Measurements from ENCODE around the gene NINJ2.
"Not testable (repeated sequence)": the region's sequence is repeated elsewhere in the genome, so short reads cannot be mapped to it uniquely, and the experiment has no call there.

Gene NINJ2, protein sequence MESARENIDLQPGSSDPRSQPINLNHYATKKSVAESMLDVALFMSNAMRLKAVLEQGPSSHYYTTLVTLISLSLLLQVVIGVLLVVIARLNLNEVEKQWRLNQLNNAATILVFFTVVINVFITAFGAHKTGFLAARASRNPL

DNA sequence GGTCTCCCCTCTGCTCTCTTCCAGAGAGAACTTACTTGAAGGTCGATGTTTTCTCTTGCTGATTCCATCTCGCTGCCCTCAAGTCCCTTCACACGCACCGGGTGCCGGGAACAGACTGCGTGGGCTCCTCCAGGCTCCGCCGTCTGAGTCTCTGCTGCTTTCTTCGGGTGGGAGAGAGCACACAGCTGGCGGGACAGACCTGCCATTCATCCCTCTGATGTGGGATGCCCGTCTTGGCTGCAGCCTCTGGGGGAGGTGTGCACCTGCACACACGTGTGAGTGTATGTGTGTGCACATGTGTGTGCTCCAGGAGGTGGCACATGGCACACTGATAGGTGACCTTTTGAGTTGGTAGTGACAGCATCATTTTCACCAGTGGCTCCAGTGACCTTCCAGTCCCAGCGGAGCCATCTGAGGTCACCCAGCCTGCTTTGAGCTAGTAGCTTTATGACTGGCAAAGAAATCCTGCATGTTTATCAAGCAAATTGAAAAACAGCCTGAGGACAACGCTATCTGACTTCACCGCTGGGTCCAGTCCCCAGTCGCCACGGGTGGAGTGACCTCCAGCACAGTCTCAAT is at the start of gene NINJ2:
TSS of gene NINJ2 (minus strand) at position 153 of the 579 bp plus-strand sequence. CDS start at position 68, 85 bp downstream.
- no peaks in the 10 kb centered on the region for H3K27me3 Mint-ChIP-seq
- H3K27ac Mint-ChIP-seq: peak within 1 kb of the TSS; percentile 56
- peak; percentile 46 for DNase-seq
- H3K4me3 Mint-ChIP-seq: peak within 1 kb of the TSS; percentile 68
- no peaks in the 10 kb centered on the region for H3K36me3 Mint-ChIP-seq (ENCODE audit: low read depth)
- H3K9me3 Mint-ChIP-seq: peaks cover 2% of the 10 kb centered on the region
- peaks cover 63% of the 10 kb centered on the region for H3K4me1 Mint-ChIP-seq (ENCODE audit: low read depth)

DNA sequence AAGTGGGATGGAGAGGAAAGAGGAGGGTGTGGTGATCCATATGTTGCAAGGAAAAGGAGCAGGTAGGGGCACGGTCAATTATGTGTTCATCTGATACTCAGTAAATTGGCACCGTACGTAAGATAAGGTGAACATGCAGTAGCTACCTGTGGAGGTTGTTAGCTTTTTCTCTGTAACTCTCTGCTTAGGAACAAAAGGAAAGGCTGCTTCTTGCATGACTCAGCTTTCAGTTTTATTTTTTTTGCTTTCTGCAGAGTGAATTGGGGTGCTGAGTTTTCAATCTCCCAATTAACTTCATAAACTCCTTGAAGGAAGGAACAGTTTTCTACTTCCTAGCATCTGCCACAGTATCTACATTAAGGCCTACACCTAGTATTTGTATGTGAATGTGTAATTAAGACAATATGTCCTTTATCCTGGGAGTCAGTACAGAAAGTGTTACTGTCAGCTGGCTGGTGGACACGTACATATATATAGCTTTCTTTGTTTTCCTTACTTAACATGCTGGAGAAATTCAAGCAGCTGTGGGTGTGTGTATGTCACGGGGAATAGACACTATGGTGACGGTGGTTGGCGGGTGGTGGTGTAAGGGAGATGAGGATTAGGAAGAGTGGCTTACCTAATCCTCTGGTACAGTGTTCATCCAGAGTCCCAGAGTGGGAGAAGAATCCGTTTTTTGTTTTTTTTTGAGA is 49.1 kb upstream of the NINJ2 start:
- Mint-ChIP-seq H3K36me3 (ENCODE audit: low read depth) (no peaks in the 10 kb centered on the region), H3K4me3 (no peak overlapping the region), H3K27me3 (no peaks in the 10 kb centered on the region), H3K27ac (peak overlapping the region; percentile 54), H3K9me3 (peaks cover 2% of the 10 kb centered on the region), H3K4me1 (ENCODE audit: low read depth) (peaks cover 45% of the 10 kb centered on the region)
- DNase-seq: no peak

DNA sequence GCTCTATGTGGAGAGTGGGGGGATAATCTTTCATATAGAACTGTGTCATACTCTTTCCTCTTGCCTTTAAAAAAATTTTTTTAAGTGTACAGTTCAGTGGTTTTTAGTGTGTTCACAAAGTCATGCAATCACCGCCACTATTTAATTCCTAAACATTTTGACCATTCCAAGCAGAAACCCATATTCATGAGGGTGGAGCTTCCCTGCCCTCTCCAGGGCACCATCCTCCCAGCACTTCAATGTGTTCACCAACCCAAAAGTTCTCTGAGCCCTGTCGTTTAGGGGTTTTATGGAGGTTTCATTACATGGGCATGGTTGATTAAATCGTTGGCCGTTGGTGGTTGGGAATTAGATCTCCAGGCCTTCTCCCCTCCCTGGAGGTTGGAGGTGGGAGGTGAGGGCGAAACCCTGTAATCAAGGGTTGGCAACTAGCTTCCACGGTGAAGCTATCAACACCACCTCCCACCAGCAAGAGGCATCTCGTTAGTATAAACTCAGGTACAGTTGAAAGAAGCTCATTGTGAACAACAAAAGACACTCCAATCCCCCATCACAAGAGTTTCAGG is 46.3 kb upstream of the NINJ2 start:
- DNase-seq: no peak
- H3K27ac Mint-ChIP-seq: no peak overlapping the region
- no peaks in the 10 kb centered on the region for H3K36me3 Mint-ChIP-seq (ENCODE audit: low read depth)
- no peak overlapping the region for H3K4me3 Mint-ChIP-seq
- peaks cover 2% of the 10 kb centered on the region for H3K9me3 Mint-ChIP-seq
- no peaks in the 10 kb centered on the region for H3K27me3 Mint-ChIP-seq
- H3K4me1 Mint-ChIP-seq (ENCODE audit: low read depth): peaks cover 26% of the 10 kb centered on the region

DNA sequence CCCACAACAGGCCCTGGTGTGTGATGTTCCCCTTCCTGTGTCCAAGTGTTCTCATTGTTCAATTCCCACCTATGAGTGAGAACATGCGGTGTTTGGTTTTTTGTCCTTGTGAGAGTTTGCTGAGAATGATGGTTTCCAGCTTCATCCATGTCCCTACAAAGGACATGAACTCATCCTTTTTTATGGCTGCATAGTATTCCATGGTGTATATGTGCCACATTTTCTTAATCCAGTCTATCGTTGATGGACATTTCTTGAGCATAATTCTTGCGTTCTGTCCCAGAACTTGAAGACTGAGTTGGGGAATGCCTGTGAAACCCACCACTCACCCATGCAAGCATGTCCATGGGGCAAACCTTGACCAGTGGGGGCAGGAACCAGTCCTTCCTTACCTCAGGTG is 44.8 kb upstream of the NINJ2 start:
- DNase-seq: not testable (repeated sequence)

DNA sequence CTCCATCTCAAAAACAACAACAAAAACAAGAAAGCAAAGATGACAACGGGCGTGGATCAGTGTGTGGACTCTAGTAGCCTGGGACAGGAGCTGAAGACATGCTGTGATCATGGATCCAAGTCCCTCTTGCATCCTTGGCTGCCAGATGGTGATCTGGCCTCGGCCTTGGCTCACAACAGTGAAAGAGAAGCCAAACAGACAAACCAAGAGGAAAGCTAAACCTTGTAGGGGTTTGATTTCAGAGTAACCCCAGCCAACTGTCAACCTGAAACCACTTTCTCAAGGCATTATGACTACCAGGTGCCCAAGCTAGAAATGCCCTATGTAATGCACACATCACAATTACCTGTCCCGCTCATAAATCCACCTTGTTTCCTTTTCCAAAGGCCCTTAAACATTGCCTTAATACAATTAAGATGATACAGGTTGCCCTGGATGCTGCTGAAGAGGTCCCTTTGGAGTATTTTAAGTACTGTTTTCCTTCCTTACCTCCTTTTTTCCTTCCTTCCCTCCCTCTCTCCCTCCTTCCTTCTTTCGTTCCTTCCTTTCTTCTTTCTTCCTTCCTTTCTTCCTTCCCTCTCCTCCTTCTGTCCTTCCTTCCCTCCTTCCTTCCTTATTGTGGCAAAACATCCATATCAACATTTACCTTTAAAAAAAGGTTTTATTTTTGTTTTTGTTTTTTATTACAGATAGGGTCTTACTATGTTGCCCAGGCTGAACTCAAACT is 41.4 kb upstream of the NINJ2 start:
- H3K27ac Mint-ChIP-seq: no peak overlapping the region
- H3K4me3 Mint-ChIP-seq: no peak overlapping the region
- no peak for DNase-seq
- H3K4me1 Mint-ChIP-seq (ENCODE audit: low read depth): peaks cover 15% of the 10 kb centered on the region
- H3K36me3 Mint-ChIP-seq (ENCODE audit: low read depth): no peaks in the 10 kb centered on the region
- H3K27me3 Mint-ChIP-seq: no peaks in the 10 kb centered on the region
- peaks cover 2% of the 10 kb centered on the region for H3K9me3 Mint-ChIP-seq

More for the DNA sequence above, 44.8 kb upstream of the NINJ2 start:
- H3K4me3 Mint-ChIP-seq; H3K27me3 Mint-ChIP-seq; H3K27ac Mint-ChIP-seq; H3K9me3 Mint-ChIP-seq; H3K36me3 Mint-ChIP-seq (ENCODE audit: low read depth): not testable (repeated sequence)
- peaks cover 22% of the 10 kb centered on the region for H3K4me1 Mint-ChIP-seq (ENCODE audit: low read depth)

DNA sequence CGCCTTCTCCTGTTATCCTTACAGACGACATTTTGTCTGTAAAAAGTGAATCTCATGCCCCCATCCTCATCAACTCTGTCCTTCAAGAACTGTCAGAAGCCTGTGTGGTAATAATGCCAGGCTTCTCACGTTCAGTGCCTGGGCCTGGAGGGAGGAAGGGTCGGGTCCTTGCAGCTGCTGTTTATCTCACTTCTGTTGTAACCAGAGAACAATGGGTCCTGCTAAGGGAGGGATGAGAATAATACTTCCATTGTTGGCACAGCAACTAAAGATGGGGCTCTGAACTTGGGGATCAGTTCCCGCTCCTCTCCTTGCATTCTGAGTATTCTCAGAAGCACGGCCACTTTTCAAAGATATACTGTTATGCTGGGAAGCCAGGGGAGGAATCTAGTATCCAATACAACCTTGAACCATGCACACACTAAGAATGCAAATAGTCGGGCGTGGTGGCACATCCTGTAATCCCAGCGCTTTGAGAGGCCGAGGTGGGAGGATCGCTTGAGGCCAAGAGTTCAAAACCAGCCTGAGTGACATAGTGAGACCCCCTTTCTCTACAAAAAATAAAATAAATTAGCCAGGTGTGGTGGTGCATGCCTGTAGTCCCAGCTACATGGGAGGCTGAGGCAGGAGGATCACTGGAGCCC is 38.8 kb upstream of the NINJ2 start:
- H3K36me3 Mint-ChIP-seq (ENCODE audit: low read depth): peaks cover 6% of the 10 kb centered on the region
- peaks cover 26% of the 10 kb centered on the region for H3K4me1 Mint-ChIP-seq (ENCODE audit: low read depth)
- no peaks in the 10 kb centered on the region for H3K27me3 Mint-ChIP-seq
- H3K9me3 Mint-ChIP-seq: peaks cover 14% of the 10 kb centered on the region
- H3K4me3 Mint-ChIP-seq: no peak overlapping the region
- no peak overlapping the region for H3K27ac Mint-ChIP-seq
- no peak for DNase-seq

DNA sequence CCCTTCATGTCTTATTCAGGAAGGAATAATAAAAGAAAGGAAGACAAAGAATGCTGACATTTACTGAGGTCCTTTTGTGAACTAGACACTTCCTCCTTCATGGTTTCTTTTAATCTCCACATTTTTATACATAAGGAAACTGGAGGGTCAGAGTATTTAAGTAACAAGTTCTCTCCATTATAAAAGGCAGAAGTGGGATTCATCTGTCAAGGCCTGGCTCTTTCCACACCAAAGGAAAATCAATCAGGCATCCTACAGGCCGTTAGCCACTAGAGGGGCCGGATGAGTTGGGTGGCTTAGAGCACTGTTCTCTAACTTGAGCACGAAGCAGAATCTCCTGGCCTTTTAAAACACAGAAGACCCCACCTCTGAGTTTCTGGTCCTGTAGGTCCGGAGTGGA is 36.8 kb upstream of the NINJ2 start:
- Mint-ChIP-seq H3K27me3 (no peaks in the 10 kb centered on the region), H3K36me3 (ENCODE audit: low read depth) (peaks cover 6% of the 10 kb centered on the region), H3K27ac (no peak overlapping the region), H3K4me3 (no peak overlapping the region), H3K4me1 (ENCODE audit: low read depth) (peaks cover 31% of the 10 kb centered on the region), H3K9me3 (peaks cover 16% of the 10 kb centered on the region)
- no peak for DNase-seq

DNA sequence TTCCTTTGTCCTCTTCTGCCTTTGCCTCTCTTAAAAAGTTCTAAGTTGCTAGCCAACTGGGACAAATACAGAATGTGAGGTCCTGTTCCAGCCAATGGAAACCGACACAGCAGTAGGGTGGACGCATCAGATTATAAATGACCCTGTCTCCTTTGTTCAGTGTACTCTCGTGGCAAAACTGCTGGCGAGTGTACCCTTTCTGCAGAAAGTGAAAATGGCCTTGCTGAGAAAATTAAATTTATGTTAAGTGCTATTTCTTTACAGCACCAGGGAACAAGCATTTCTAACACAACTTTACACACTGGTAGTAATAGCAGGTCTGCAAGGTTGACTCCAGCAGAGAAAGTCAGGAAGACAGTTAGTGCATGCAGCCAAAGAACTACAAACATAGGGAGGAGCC is 35.0 kb upstream of the NINJ2 start:
- not testable (repeated sequence) for H3K36me3 Mint-ChIP-seq (ENCODE audit: low read depth); H3K4me3 Mint-ChIP-seq; H3K27ac Mint-ChIP-seq; DNase-seq; H3K27me3 Mint-ChIP-seq
- Mint-ChIP-seq H3K4me1 (ENCODE audit: low read depth) (peaks cover 26% of the 10 kb centered on the region), H3K9me3 (peaks cover 16% of the 10 kb centered on the region)

DNA sequence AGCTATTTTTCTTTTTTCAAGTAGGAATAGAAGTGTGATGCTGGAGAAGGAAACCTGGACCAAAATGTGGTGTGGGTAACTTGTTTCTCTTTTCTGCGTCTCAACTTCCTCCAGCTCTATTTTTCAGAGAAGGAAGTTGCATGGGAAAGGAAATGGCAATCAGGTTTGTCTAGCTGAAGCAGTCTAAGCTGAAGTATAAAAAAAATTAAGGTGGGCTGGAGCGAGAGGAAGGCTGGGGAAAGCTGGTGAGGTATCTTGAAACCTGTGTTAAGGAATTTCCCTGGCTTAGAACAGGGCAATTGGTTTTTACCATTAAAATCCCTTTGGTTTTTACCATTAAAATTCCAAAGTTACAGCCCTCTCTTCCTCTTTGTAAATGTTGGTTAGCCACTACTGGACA is 34.2 kb upstream of the NINJ2 start:
- no peak for DNase-seq
- peaks cover 6% of the 10 kb centered on the region for H3K36me3 Mint-ChIP-seq (ENCODE audit: low read depth)
- H3K4me1 Mint-ChIP-seq (ENCODE audit: low read depth): peaks cover 26% of the 10 kb centered on the region
- H3K4me3 Mint-ChIP-seq: no peak overlapping the region
- no peaks in the 10 kb centered on the region for H3K27me3 Mint-ChIP-seq
- no peak overlapping the region for H3K27ac Mint-ChIP-seq
- H3K9me3 Mint-ChIP-seq: peaks cover 16% of the 10 kb centered on the region

DNA sequence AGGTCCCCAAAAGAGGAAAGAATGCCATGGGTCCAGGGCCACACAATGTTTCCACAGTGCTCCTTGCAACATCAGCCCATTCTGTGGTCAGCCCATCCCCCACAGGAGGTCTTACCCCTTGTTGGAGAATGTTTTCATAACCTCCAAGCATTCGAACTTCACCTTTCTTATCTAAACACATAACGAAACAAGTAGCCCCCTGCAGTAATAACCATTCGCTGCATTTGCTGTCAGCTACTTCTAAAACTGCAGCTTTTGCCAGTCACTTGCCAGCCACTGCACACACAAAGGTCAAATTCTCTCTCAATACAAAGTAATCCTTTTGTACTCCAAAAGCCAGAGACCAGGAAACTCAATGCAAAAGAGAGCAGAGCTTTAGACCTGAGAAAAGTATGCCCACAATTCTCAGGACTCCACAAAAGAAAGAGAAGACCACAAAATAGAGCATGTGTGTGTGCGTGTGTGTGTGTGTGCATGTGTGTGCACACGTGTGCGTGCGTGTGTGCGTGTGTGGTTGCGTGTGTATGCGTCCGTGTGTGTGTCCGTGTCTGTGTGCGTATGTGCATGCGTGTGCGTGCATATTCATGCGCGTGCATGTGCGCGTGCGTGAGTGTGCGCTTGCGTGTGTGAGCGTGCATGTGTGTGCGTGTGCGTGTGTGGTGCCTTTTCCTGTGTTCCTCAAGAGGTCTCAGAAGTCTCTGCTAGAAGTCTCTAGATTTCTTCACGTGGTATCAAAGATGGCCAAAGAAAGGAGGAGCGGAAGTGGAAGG is 31.7 kb upstream of the NINJ2 start:
- DNase-seq: no peak
- Mint-ChIP-seq H3K9me3 (peaks cover 16% of the 10 kb centered on the region), H3K27ac (no peak overlapping the region), H3K27me3 (no peaks in the 10 kb centered on the region), H3K36me3 (ENCODE audit: low read depth) (peaks cover 6% of the 10 kb centered on the region), H3K4me3 (no peak overlapping the region), H3K4me1 (ENCODE audit: low read depth) (peaks cover 24% of the 10 kb centered on the region)

DNA sequence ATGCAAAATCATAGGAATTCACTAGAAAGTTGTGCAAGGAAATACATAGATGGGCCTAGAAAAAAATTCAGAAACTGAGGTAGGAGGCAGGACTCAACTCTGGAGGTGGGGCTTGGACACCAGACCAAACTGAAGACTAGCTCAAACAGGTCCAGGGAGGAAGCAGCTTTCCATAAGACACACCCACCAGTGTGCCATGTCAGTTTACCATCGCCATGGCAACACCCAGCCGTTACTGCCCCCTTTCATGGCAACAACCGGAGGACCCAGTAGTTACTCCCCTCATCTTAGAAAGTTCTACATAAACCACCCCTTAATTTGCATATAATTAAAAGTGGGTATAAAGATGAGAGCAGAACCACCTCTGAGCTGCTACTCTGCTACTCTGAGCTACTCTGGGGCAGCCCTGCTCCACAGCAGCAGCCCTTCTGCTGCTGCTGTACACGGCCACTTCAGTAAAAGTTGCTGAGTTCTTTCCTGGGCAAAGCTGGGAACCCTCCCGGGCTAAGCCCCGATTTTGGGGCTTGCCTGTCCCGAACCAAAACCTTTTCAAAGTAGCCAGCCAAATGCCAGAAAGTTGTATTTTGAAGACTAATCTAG is 30.8 kb upstream of the NINJ2 start:
- Mint-ChIP-seq H3K36me3 (ENCODE audit: low read depth) (peaks cover 6% of the 10 kb centered on the region), H3K4me3 (no peak overlapping the region), H3K4me1 (ENCODE audit: low read depth) (peaks cover 22% of the 10 kb centered on the region), H3K27me3 (no peaks in the 10 kb centered on the region), H3K27ac (no peak overlapping the region), H3K9me3 (peaks cover 16% of the 10 kb centered on the region)
- DNase-seq: no peak

DNA sequence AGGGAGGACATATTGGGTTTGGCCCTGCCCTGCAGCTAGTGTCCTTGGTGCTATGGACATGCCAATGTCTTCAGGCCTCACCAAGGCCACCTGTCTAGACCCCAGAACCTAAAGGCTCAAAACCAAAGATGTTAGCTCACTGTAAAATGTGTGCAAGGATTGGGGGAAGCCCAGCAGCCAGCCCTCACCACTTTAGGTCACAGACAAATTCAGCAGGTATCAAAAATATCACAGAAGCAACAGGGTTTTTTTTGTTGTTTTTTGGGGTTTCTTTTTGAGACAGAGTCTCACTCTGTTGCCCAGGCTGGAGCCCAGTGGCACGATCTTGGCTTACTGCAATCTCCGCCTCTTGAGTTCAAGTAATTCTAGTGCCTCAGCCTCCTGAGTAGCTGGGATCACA is 29.0 kb upstream of the NINJ2 start:
- Mint-ChIP-seq H3K4me1 (ENCODE audit: low read depth) (peaks cover 14% of the 10 kb centered on the region), H3K9me3 (peaks cover 5% of the 10 kb centered on the region), H3K4me3 (no peak overlapping the region), H3K27me3 (no peaks in the 10 kb centered on the region), H3K36me3 (ENCODE audit: low read depth) (no peaks in the 10 kb centered on the region), H3K27ac (no peak overlapping the region)
- DNase-seq: no peak

DNA sequence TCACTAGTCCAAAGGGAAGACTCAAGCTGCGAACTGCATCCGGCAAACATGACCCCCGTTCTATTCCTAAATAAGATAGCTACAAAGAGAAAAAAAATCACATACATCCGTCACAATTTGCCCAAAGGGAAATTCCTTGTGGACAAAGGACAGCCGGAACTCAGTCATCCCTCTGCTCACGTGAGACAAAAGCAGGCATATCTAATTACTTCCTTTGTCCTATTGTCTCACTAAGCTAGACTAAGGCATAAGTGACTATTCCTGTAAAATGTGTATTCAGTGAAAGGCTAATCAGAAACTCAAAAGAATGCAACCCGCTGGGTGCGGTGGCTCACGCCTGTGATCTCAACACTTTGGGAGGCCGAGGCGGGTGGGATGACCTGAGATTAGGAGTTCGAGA is 27.2 kb upstream of the NINJ2 start:
- DNase-seq: no peak

More for the DNA sequence above, 27.2 kb upstream of the NINJ2 start:
- H3K9me3 Mint-ChIP-seq: no peaks in the 10 kb centered on the region
- no peaks in the 10 kb centered on the region for H3K36me3 Mint-ChIP-seq (ENCODE audit: low read depth)
- peaks cover 18% of the 10 kb centered on the region for H3K4me1 Mint-ChIP-seq (ENCODE audit: low read depth)
- no peak overlapping the region for H3K4me3 Mint-ChIP-seq
- H3K27ac Mint-ChIP-seq: no peak overlapping the region
- H3K27me3 Mint-ChIP-seq: no peaks in the 10 kb centered on the region

Data from activated T-cell treated with anti-CD3 and anti-CD28 coated beads, Interleukin-2, amount 50 U/mL, for 24 hours (primary cell).